ENCODE measurements around the gene MAN2B1. TPM values are rescaled to one million over a fixed set of nuclear protein-coding genes. Genes with fewer than 3 reads are reported as not detected.
"Not testable (repeated sequence)": the region's sequence is repeated elsewhere in the genome, so short reads cannot be mapped to it uniquely, and the experiment has no call there.

The MAN2B1 gene
- total RNA-seq, 2 donors from 2014 or later, result 33.7 to 35.5 TPM

GRCh38 chr19:12701596-12702282 lies 35.2 kb upstream of the MAN2B1 start:
- Histone ChIP-seq H3K4me3 (no peak overlapping the region), H3K27ac (no peak overlapping the region), H3K9me3 (no peaks in the 10 kb centered on the region), H3K27me3 (no peaks in the 10 kb centered on the region), H3K4me1 (peaks cover 0 to 6% of the 10 kb centered on the region in 2 donors), H3K36me3 (peaks cover 68% of the 10 kb centered on the region)
- TF ChIP-seq CTCF (IDR thresholded peaks at IDR 0.05), result no peak
- DNase-seq (ENCODE audit: low spot score), result no peak

- Histone ChIP-seq H3K27me3 (no peaks in the 10 kb centered on the region), H3K27ac (no peak overlapping the region), H3K9me3 (no peaks in the 10 kb centered on the region), H3K4me1 (peaks cover 0 to 19% of the 10 kb centered on the region in 2 donors), H3K4me3 (no peak overlapping the region), H3K36me3 (peaks cover 32% of the 10 kb centered on the region)
- DNase-seq (ENCODE audit: low spot score), result no peak
- TF ChIP-seq CTCF (IDR thresholded peaks at IDR 0.05), result no peak
These were observed 31.6 kb upstream of the MAN2B1 start for GRCh38 chr19:12698138-12698537.

GRCh38 chr19:12697425-12697824 lies 30.9 kb upstream of the MAN2B1 start:
- H3K27ac ChIP-seq; H3K27me3 ChIP-seq; DNase-seq (ENCODE audit: low spot score); H3K4me3 ChIP-seq; H3K9me3 ChIP-seq: not testable (repeated sequence)
- H3K4me1 ChIP-seq, result peaks cover 0 to 19% of the 10 kb centered on the region in 2 donors
- peaks cover 25% of the 10 kb centered on the region for H3K36me3 ChIP-seq

GRCh38 chr19:12696366-12697335 lies 30.1 kb upstream of the MAN2B1 start, which contains the start of gene FBXW9:
TSS of gene FBXW9 (minus strand) at chr19:12696631. CDS start at chr19:12696581, 50 bp downstream.
- Histone ChIP-seq H3K27me3 (no peaks in the 10 kb centered on the region), H3K27ac (peak within 1 kb of the TSS; percentile 81 to 88), H3K4me3 (peak within 1 kb of the TSS; percentile 53 to 78), H3K9me3 (no peaks in the 10 kb centered on the region), H3K36me3 (peaks cover 18% of the 10 kb centered on the region), H3K4me1 (peaks cover 0 to 19% of the 10 kb centered on the region in 2 donors)
- TF ChIP-seq CTCF (IDR thresholded peaks at IDR 0.05), result no peak
- peak; percentile 99 for DNase-seq (ENCODE audit: low spot score)

- no peak for DNase-seq (ENCODE audit: low spot score)
- peaks cover 11% of the 10 kb centered on the region for H3K36me3 ChIP-seq
- peak overlapping the region in 1 of 2 donors; percentile 81 for H3K27ac ChIP-seq
- TF ChIP-seq CTCF (IDR thresholded peaks at IDR 0.05), result no peak
- H3K4me3 ChIP-seq, result peak overlapping the region; percentile 53 to 78
- peaks cover 0 to 19% of the 10 kb centered on the region in 2 donors for H3K4me1 ChIP-seq
- H3K27me3 ChIP-seq, result no peaks in the 10 kb centered on the region
- no peaks in the 10 kb centered on the region for H3K9me3 ChIP-seq
These were observed 29.4 kb upstream of the MAN2B1 start for GRCh38 chr19:12695997-12696365.

- peaks cover 6% of the 10 kb centered on the region for H3K36me3 ChIP-seq
- no peaks in the 10 kb centered on the region for H3K27me3 ChIP-seq
- no peak for DNase-seq (ENCODE audit: low spot score)
- H3K27ac ChIP-seq, result no peak overlapping the region
- TF ChIP-seq CTCF (IDR thresholded peaks at IDR 0.05), result no peak
- H3K9me3 ChIP-seq, result no peaks in the 10 kb centered on the region
- peaks cover 0 to 19% of the 10 kb centered on the region in 2 donors for H3K4me1 ChIP-seq
- peak overlapping the region in 1 of 2 donors; percentile 78 for H3K4me3 ChIP-seq
These were observed 29.0 kb upstream of the MAN2B1 start for GRCh38 chr19:12695514-12695913.
